WTC11 (cell line): ENCODE data around the gene PTPRG.

Source experiments
- AFF4 ChIP-seq: sonication (generic); formaldehyde crosslinking; IDR thresholded peaks from 2 replicates; pipeline ENCODE4 v1.8.1; 2023; ENCODE audit warnings: mild to moderate bottlenecking, missing genetic modification reagents, borderline replicate concordance
- CBFB ChIP-seq: sonication (generic); formaldehyde crosslinking; IDR thresholded peaks from 2 replicates; pipeline ENCODE4 v1.8.1; 2022; ENCODE audit warnings: mild to moderate bottlenecking, low read depth, missing genetic modification reagents
- CTCF ChIP-seq: fragments of 200-600 bp; IDR thresholded peaks from 2 replicates; pipeline ENCODE4 v1.8.0; 2022; ENCODE audit warnings: antibody characterized with exemption
- E2F5 ChIP-seq: sonication (generic); formaldehyde crosslinking; IDR thresholded peaks from 2 replicates; pipeline ENCODE4 v1.8.1; 2022; ENCODE audit warnings: mild to moderate bottlenecking, moderate library complexity, missing genetic modification reagents
- ELF4 ChIP-seq: sonication (generic); formaldehyde crosslinking; IDR thresholded peaks from 2 replicates; pipeline ENCODE4 v1.8.1; 2022; ENCODE audit warnings: low read depth, mild to moderate bottlenecking, moderate library complexity, missing genetic modification reagents
- HMGA2 ChIP-seq: fragments of 250-450 bp; sonication (Bioruptor Pico); IDR thresholded peaks from 2 replicates; pipeline ENCODE4 v1.4.0; 2021; ENCODE audit warnings: mild to moderate bottlenecking, moderate library complexity
- IRF2 ChIP-seq: sonication (generic); formaldehyde crosslinking; IDR thresholded peaks from 2 replicates; pipeline ENCODE4 v1.8.0; 2022; ENCODE audit warnings: low read depth, missing genetic modification reagents, borderline replicate concordance
- JUN ChIP-seq: sonication (generic); formaldehyde crosslinking; IDR thresholded peaks from 2 replicates; pipeline ENCODE4 v1.8.0; 2023; ENCODE audit warnings: mild to moderate bottlenecking, missing genetic modification reagents
- MLX ChIP-seq: sonication (generic); formaldehyde crosslinking; IDR thresholded peaks from 2 replicates; pipeline ENCODE4 v1.8.1; 2023; ENCODE audit warnings: mild to moderate bottlenecking, missing genetic modification reagents, moderate library complexity
- NR2C2 ChIP-seq: sonication (generic); formaldehyde crosslinking; IDR thresholded peaks from 2 replicates; pipeline ENCODE4 v1.8.0; 2022; ENCODE audit warnings: mild to moderate bottlenecking, missing genetic modification reagents
- SP1 ChIP-seq: sonication (generic); formaldehyde crosslinking; conservative IDR thresholded peaks from 2 replicates; pipeline ENCODE4 v1.8.1; 2022; ENCODE audit warnings: missing genetic modification reagents
- TP53 ChIP-seq: sonication (generic); formaldehyde crosslinking; IDR thresholded peaks from 2 replicates; pipeline ENCODE4 v1.8.1; 2023; ENCODE audit warnings: mild to moderate bottlenecking, missing genetic modification reagents
- USF1 ChIP-seq: sonication (generic); formaldehyde crosslinking; IDR thresholded peaks from 2 replicates; pipeline ENCODE4 v1.8.0; 2022; ENCODE audit warnings: mild to moderate bottlenecking, missing genetic modification reagents

- TF ChIP-seq E2F5 (CRISPR knock-in tag) (no peak), SP1 (CRISPR knock-in tag) (no peak), CTCF (no peak), CBFB (CRISPR knock-in tag) (no peak), ELF4 (CRISPR knock-in tag) (no peak), HMGA2 (CRISPR knock-in tag) (no peak), USF1 (CRISPR knock-in tag) (no peak), IRF2 (no peak), TP53 (no peak), NR2C2 (CRISPR knock-in tag) (no peak), JUN (CRISPR knock-in tag) (no peak), AFF4 (no peak), MLX (CRISPR knock-in tag) (no peak)
These were observed 162.8 kb downstream of the PTPRG start for GRCh38 chr3:61724183-61724582.
